Hepatocyte (in vitro differentiated cells): Measurements from ENCODE around the gene PDK4. TPM values are rescaled to one million over a fixed set of nuclear protein-coding genes. Genes with fewer than 3 reads are reported as not detected.

Experiments
- DNase-seq: peaks from one replicate; pipeline ENCODE4 v3.0.0-alpha.2; 2016; ENCODE audit warnings: low spot score
- H2AFZ ChIP-seq: fragments of 200-600 bp; sonication (generic); 2 replicates; pipeline ENCODE4 v1.6.0; 2016; ENCODE audit warnings: antibody characterized with exemption, mild to moderate bottlenecking
- H3K27ac ChIP-seq: fragments of 200-600 bp; sonication (generic); 2 replicates; pipeline ENCODE4 v1.5.1; 2016; ENCODE audit warnings: mild to moderate bottlenecking
- H3K27me3 ChIP-seq: fragments of 200-600 bp; sonication (generic); 2 replicates; pipeline ENCODE4 v1.6.1; 2016
- H3K36me3 ChIP-seq: fragments of 200-600 bp; sonication (generic); replicated peaks from 2 replicates; pipeline ENCODE4 v1.5.1; 2016; ENCODE audit warnings: low read depth; ENCODE audit not compliant: insufficient read depth
- H3K4me1 ChIP-seq: fragments of 200-600 bp; sonication (generic); 2 replicates; pipeline ENCODE4 v1.5.1; 2016; ENCODE audit warnings: mild to moderate bottlenecking, moderate library complexity; ENCODE audit not compliant: insufficient read depth
- H3K4me2 ChIP-seq: fragments of 200-600 bp; sonication (generic); 2 replicates; pipeline ENCODE4 v1.6.0; 2016
- H3K4me3 ChIP-seq: fragments of 200-600 bp; sonication (generic); 2 replicates; pipeline ENCODE4 v1.5.1; 2016; ENCODE audit warnings: mild to moderate bottlenecking
- H3K79me2 ChIP-seq: fragments of 200-600 bp; sonication (generic); 2 replicates; pipeline ENCODE4 v1.6.0; 2017; ENCODE audit warnings: mild to moderate bottlenecking
- H3K9me2 ChIP-seq: fragments of 200-600 bp; sonication (generic); replicated peaks from 2 replicates; pipeline ENCODE4 v1.6.0; 2017; ENCODE audit warnings: mild to moderate bottlenecking; ENCODE audit not compliant: insufficient read depth
- H3K9me3 ChIP-seq: fragments of 200-600 bp; sonication (generic); 2 replicates; pipeline ENCODE4 v1.5.1; 2016; ENCODE audit warnings: low read depth, mild to moderate bottlenecking
- H4K20me1 ChIP-seq: fragments of 200-600 bp; sonication (generic); 2 replicates; pipeline ENCODE4 v1.6.0; 2016; ENCODE audit warnings: mild to moderate bottlenecking; ENCODE audit not compliant: insufficient read depth, poor library complexity, severe bottlenecking
- EZH2 ChIP-seq: fragments of 200-600 bp; sonication (generic); IDR thresholded peaks from 2 replicates; pipeline ENCODE4 v1.6.1; 2016; ENCODE audit warnings: antibody characterized with exemption, mild to moderate bottlenecking, borderline replicate concordance
- EZH2phosphoT487 ChIP-seq: fragments of 200-600 bp; sonication (generic); IDR thresholded peaks from one replicate; pipeline ENCODE4 v1.6.1; 2018; ENCODE audit warnings: antibody characterized with exemption, mild to moderate bottlenecking, low read depth, moderate library complexity; ENCODE audit not compliant: unreplicated experiment, severe bottlenecking
- WGBS: methylation state at CpG from one replicate; pipeline ENCODE4 v1.1.6; 2016; ENCODE audit warnings: low lambda C conversion rate; ENCODE audit errors: missing lambda C conversion rate; 5-methylcytosine and 5-hydroxymethylcytosine counted together
- polyA plus RNA-seq: library from polyadenylated mRNA; unstranded; fragments of >200 nt; fragmentation: Nextera tagmentation; extraction: Ambion mirVana; gene quantifications from 2 replicates; pipeline ENCODE4 v1.2.1, GENCODE V29; 2016
- total RNA-seq: library from RNA; depleted of rRNA; stranded (reverse); fragments of >200 nt; gene quantifications from 2 replicates; pipeline ENCODE4 v1.2.3, GENCODE V29; 2014
- TF ChIP-seq, protein P1 (sequence below): fragments of 200-600 bp; sonication (generic); IDR thresholded peaks from 2 replicates; pipeline ENCODE4 v1.5.1; 2016; ENCODE audit warnings: antibody characterized with exemption, mild to moderate bottlenecking; ENCODE audit not compliant: poor library complexity

The PDK4 gene
- total and polyA plus RNA-seq, 2 experiments from 2014 or later = 26.0 to 34.6 TPM

- TF ChIP-seq, protein P1, sequence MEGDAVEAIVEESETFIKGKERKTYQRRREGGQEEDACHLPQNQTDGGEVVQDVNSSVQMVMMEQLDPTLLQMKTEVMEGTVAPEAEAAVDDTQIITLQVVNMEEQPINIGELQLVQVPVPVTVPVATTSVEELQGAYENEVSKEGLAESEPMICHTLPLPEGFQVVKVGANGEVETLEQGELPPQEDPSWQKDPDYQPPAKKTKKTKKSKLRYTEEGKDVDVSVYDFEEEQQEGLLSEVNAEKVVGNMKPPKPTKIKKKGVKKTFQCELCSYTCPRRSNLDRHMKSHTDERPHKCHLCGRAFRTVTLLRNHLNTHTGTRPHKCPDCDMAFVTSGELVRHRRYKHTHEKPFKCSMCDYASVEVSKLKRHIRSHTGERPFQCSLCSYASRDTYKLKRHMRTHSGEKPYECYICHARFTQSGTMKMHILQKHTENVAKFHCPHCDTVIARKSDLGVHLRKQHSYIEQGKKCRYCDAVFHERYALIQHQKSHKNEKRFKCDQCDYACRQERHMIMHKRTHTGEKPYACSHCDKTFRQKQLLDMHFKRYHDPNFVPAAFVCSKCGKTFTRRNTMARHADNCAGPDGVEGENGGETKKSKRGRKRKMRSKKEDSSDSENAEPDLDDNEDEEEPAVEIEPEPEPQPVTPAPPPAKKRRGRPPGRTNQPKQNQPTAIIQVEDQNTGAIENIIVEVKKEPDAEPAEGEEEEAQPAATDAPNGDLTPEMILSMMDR = no peak
- H3K27me3 ChIP-seq = no peaks in the 10 kb centered on the region
- no peaks in the 10 kb centered on the region for H4K20me1 ChIP-seq
- 71% methylated on average over 1 of the region's 1 CpG for WGBS
- no peak overlapping the region for H2AFZ ChIP-seq
- H3K27ac ChIP-seq = no peak overlapping the region
- H3K4me2 ChIP-seq = no peak overlapping the region
- no peaks in the 10 kb centered on the region for H3K79me2 ChIP-seq
- H3K9me3 ChIP-seq = no peaks in the 10 kb centered on the region
- no peak overlapping the region for H3K4me3 ChIP-seq
- DNase-seq = no peak
- no peaks in the 10 kb centered on the region for H3K36me3 ChIP-seq
- no peaks in the 10 kb centered on the region for H3K4me1 ChIP-seq
- H3K9me2 ChIP-seq = no peaks in the 10 kb centered on the region
Measured at GRCh38 chr7:95584769-95585425, 11.4 kb downstream of the PDK4 start.

DNA sequence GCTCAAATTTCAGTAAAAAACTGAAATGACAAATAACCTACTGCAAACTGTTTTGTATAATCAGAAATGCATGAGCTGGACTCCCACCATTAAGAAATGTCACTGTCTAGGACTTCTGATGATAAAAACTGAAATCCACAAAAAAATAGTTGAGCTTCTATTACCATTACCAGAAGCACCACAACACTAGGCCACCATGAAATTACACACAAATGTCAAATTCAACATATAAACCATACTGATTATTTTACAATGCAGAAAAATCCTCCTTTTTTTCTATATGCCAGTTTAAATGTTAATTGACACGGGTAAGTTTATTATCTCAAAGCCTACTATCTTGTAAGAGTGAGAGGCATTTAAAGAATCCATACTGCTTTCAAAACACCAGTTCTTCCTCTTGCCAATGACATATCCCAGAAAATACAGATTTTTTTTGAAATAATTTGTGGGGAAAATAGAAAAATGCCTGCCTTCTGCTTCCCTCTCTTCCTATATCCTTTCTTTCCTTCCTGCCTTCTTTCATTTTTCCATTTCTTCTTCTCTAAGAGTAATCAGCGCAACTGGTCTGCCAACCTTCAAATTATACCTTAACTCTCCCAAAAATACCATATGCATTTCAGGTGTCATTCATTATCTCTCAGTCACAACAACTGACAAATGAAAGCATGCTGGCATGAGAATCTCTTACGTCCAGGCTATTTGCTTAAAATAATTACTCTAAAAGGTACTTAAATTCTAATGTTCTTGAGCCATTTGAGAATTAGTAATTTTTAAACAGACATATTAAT is 12.3 kb downstream of the PDK4 start:
- WGBS = 72% methylated on average over 3 of the region's 3 CpGs
- H3K27ac ChIP-seq = no peak overlapping the region

GRCh38 chr7:95582578-95583293 is 13.6 kb downstream of the PDK4 start:
- no peak for DNase-seq
- Histone ChIP-seq H3K4me2 (no peak overlapping the region), H3K36me3 (no peaks in the 10 kb centered on the region), H3K9me3 (no peaks in the 10 kb centered on the region), H3K27ac (no peak overlapping the region), H2AFZ (no peak overlapping the region), H4K20me1 (no peaks in the 10 kb centered on the region), H3K79me2 (no peaks in the 10 kb centered on the region), H3K27me3 (no peaks in the 10 kb centered on the region), H3K9me2 (no peaks in the 10 kb centered on the region), H3K4me1 (no peaks in the 10 kb centered on the region), H3K4me3 (no peak overlapping the region)
- no peak for TF ChIP-seq EZH2
- TF ChIP-seq, protein P1 = no peak
- no peak for TF ChIP-seq EZH2phosphoT487
- 97% methylated on average over 4 of the region's 4 CpGs for WGBS

More for the DNA sequence above, 12.3 kb downstream of the PDK4 start:
- H3K4me1 ChIP-seq = no peaks in the 10 kb centered on the region
- no peaks in the 10 kb centered on the region for H3K9me2 ChIP-seq
- H3K9me3 ChIP-seq = no peaks in the 10 kb centered on the region
- no peaks in the 10 kb centered on the region for H3K79me2 ChIP-seq
- H3K4me2 ChIP-seq = no peak overlapping the region
- no peaks in the 10 kb centered on the region for H4K20me1 ChIP-seq
- DNase-seq = no peak
- no peak overlapping the region for H3K4me3 ChIP-seq
- TF ChIP-seq, protein P1 = no peak
- no peak for TF ChIP-seq EZH2
- TF ChIP-seq EZH2phosphoT487 = no peak
- no peaks in the 10 kb centered on the region for H3K27me3 ChIP-seq
- H3K36me3 ChIP-seq = no peaks in the 10 kb centered on the region
- no peak overlapping the region for H2AFZ ChIP-seq
